T-helper 2 cell treated with Interferon-gamma antibody and Interleukin-4, amounts not matched to agents 100 ng/mL and 5 ng/mL, for 36 hours (primary cell): ENCODE measurements around the gene PPP1R9B. TPM values are rescaled to one million over a fixed set of nuclear protein-coding genes. Genes with fewer than 3 reads are reported as not detected.

Experiments used
- intact Hi-C: fragments of 100-400 bp; cut with micrococcal nuclease; formaldehyde crosslinking; loops from one replicate; pipeline ENCODE4 v1.15.1; 2023
- total RNA-seq: library from RNA; stranded (reverse); gene quantifications from 2 replicates; pipeline ENCODE4 v1.2.3, GENCODE V29; 2022

PPP1R9B gene
- total RNA-seq, 1 donor from 2014 or later = 160 TPM

DNA sequence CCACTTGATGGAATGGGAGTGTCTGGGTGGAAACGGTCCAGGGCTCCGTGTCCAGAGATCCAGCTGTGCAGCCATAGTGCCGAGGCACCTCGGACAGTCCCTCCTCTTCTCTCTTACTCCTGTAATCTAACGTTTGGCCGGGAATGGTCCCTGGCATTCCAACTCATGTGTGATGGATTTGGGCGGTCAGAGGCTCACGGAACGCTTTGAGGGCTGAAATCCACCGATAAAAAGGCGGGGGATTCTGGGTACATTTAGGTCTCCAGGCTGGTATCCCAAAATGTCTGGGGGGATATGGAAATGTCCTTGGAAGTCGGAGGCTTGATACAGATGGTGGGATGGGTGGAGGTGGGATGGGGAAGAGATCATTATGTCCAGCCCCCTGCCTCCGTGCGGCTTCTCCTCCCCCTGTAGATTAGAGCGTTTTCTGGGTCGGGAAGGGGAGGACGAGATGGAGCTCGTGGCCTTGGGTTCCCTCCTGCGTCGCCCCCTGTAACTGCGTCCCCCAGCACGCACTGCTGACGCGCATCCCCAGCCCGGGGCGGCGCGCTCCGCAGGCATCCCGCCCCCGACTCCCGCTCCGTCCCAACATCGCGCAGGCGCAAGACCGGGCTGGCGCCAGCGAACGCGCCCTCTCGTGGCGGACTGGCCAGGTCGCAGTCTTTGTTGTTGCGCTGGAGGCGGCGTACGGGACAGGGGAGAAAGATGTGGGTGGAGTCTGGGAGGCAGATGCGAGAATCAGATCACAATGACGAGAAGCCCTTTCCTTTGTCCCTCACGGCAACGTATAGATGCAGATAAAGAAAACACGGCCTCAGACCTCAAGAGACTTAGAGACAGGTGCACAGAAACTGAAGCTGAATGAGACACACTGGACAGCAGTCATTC, 10.8 kb upstream of the PPP1R9B start:
- intact Hi-C loops = loop anchor here (1.0 to 2.0 kb wide), 3 partner anchors 10 to 44 kb away; no protein-coding TSS in a partner anchor

DNA sequence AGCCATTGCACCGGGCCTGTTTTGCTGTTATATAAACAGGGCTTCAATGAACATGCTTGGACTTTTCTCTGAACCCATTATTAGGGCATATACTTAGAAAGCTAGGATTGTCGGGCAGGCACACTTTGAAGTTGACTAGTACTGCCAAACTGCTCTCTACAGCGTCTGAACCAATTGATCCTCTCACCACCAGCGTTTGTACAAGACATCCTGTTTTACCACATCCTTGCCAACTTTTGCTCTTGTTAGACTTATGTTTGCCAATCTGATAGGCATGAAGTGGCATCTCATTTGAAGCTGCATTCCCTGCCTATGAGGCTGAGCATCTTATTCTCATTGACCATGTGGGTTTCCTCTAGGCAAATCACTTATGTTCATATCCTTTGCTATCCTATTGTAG, 7.4 kb upstream of the PPP1R9B start:
- intact Hi-C loops = no loop called here

GRCh38 chr17:50155115-50155819, 4.8 kb upstream of the PPP1R9B start:
- intact Hi-C loops = no loop called here

DNA sequence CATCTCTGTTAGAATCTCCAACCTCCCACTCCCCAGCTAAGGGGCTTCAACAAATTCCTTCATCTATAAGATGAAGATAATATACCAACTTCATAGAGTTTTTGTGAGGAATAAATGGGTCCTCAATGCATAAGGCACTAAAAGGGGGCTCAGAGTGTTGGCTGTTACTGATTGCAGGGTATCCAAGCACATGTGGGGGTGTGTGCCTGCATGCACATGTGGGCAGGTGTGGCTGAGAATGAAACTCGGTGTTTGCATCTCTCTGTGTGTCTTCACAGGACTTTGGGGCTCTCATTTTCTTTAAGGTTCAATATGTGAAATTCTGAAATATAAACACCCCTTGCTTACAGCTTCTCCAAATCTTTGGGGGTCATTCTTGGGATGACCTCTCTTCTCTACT, 4.1 kb upstream of the PPP1R9B start:
- intact Hi-C loops = no loop called here

GRCh38 chr17:50153650-50154575, 3.4 kb upstream of the PPP1R9B start:
- intact Hi-C loops = no loop called here

DNA sequence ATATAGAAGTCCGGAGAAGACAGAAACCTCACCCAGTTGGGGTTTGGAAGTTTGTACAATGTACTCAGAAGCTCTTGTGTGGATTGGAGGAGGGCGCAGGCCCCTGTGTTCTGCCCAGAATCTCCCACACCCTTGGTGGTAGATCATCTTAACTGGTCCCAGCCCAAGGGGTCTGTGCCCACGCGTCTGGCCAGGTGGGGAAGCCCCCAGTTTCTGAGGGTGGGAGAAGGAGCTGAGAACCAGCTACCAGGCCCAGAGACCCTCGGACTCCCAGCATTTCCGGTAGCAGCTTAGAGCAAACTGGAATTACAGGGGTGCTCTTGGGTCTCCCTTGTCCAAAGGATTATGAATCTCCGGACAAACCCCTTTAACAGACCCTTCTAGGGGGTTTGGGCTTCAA, 2.3 kb upstream of the PPP1R9B start:
- intact Hi-C loops = no loop called here

DNA sequence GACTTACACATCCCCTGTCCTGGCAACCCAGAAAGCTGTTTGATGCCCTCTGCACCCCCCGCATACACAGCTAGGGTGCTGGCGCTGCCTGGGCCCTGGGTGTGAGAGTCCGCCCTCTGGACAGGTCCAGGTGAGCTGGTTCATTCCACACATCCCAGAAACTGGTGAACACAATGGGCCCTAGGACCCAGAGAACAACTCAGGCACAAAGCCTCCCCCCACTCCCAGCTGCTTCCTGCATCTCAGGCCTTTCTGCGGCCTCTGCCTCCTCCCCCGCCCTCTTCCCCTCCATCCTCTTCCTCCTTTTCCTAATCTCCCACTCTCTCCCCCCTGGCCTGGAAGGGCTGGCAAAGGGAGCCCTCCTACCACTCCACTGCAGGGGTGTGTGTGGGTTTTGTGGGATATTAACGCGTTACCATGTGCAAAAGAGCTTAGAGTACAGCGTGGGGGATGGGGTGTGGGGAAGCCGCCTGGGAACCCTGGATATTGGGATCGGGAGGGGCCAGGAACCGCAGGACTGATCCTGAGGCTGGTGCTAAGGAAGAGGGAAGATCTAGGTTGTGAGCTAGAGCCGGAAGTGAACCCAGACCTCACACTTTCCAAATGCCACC, 1.6 kb upstream of the PPP1R9B start:
- intact Hi-C loops = loop anchor here (1.0 kb wide), 3 partner anchors 9 to 57 kb away; partner anchors contain the start of gene PDK2

GRCh38 chr17:50151041-50151936, 812 bp upstream of the PPP1R9B start:
- intact Hi-C loops = loop anchor here (1.0 kb wide), 3 partner anchors 10 to 56 kb away; partner anchors contain the start of gene PDK2

DNA sequence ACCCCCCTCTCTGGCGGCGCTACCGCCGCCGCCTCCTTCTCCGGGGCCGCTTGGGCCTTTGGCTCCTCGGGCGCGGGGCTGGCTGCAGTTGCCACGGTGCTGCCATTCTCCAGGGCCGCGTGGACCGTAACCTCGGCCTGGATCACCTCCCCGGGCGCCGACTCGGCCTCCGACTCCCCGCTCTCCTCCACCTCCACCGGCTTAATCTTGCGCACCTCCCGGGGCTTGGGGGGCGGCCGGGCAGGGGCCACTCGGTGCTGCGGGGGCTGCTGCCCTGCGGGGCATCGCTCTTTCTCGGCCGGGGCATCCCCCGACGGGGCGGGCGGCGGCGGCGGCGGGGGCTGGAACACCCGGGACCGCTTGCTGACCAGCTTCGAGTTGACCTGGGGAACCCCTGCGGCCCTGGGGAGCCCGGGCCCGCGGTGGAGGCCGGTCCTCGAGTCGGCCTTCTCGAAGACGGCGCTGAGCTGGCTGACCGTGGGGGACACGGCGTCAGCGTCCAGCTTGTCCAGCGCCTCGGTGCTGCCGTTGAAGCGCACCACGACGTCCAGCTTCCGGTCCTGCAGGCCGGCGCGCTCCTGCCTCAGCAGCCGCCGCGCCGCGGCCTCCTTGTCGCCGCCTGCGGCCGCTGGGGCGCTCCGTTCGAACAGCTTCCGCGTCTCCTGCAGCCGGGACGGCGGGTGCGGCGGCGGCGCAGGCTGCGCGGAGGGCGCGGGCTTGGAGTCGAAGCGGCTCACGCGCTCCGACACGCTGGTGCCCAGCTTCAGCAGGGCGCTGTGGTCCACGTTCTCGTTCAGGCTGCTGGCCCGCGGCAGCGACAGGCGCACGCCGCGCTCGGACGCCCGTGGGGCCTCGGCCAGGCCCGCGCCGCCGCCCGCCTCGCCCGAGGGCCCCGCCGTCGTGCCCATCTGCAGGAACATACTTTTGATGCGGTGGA, 792 bp downstream of the PPP1R9B start:
- intact Hi-C loops = loop anchor here (10.0 kb wide), 1 partner anchor 975 kb away; the partner anchor contains the start of gene SPAG9

- intact Hi-C loops = loop anchor here (10.0 kb wide), 1 partner anchor 976 kb away; the partner anchor contains the start of gene SPAG9
Observed at GRCh38 chr17:50149091-50149416, 1.4 kb downstream of the PPP1R9B start.

- intact Hi-C loops = loop anchor here (10.0 kb wide), 1 partner anchor 976 kb away; the partner anchor contains the start of gene SPAG9
Observed at GRCh38 chr17:50148226-50149090, 2.0 kb downstream of the PPP1R9B start.

DNA sequence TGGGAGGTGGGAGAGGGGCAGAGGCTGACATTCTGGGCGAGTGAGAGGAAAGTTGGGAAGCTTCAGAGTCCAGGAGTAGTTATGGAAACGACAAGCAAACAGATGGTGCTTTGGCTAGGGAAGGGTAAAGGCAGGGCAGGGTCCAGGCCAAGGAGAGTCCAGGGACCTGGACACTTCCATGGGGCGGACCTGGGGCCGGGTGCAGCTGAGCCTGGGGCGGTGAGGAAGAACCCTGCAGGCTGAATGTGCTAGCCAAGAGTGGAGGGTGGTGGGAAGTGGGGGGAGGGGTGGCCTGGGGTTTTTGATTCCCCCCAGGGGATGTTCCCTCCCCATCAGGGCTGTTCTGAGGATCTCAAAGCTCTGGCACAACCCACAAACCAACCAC, 2.6 kb downstream of the PPP1R9B start:
- intact Hi-C loops = loop anchor here (10.0 kb wide), 1 partner anchor 977 kb away; the partner anchor contains the start of gene SPAG9

GRCh38 chr17:50146927-50147665, 3.4 kb downstream of the PPP1R9B start:
- intact Hi-C loops = loop anchor here (10.0 kb wide), 1 partner anchor 978 kb away; the partner anchor contains the start of gene SPAG9

- intact Hi-C loops = loop anchor here (10.0 kb wide), 1 partner anchor 978 kb away; the partner anchor contains the start of gene SPAG9
Observed at GRCh38 chr17:50146230-50146926, 4.1 kb downstream of the PPP1R9B start.

DNA sequence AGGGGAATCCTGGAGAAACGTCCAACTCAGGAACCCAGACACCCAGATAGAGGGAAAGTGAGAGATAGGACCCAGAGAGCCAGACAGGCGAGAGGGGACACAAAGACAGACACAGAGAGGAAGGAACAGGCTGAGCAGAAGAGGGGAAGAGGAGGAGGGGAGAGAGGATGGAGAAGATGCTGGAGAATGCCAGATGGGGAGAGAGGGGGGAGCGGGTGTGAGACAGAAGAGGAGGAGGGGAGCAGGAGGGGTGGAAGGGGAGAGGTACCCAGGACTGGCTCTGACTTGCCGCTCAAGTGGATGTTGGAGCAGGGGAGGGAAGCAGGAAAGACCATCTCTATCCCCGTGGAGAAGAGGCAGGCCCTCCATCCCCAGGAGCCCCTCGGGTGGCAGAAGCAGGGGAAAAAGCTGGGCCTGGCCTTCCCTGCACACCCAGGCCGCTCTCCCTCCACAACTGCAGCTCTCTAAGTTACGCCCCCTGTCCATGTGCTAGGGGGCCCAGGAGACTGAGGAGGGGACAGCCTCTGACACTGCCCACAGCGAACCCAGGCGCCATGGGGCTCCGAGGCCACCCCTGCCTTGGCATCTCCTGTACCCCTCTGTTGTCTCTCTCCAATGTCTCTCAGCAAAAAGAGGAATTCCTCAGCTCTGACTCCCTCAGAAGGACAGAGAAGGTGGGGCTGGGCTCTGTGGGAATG, 4.8 kb downstream of the PPP1R9B start:
- intact Hi-C loops = loop anchor here (10.0 kb wide), 1 partner anchor 979 kb away; the partner anchor contains the start of gene SPAG9
